Sigmoid colon (tissue), 4 donors: ENCODE results near the gene CDK5.

Source experiments
- EP300 ChIP-seq, 4 donors: sonication (generic); formaldehyde crosslinking; IDR thresholded peaks; one replicate each; pipeline ENCODE4 v1.6.1; 2017; ENCODE audit warnings: antibody characterized with exemption in 4 of 4
- POLR2A ChIP-seq, 2 donors: fragments of 450-650 bp; IDR thresholded peaks; one replicate each; pipeline ENCODE4 v1.6.1; 2016; ENCODE audit warnings: antibody characterized with exemption in 2 of 2, mild to moderate bottlenecking in 2 of 2, moderate library complexity in 2 of 2
- POLR2AphosphoS5 ChIP-seq, 4 donors: sonication (generic); formaldehyde crosslinking; IDR thresholded peaks; one replicate each; pipeline ENCODE4 v1.6.1; 2017; ENCODE audit warnings: antibody characterized with exemption in 4 of 4
- TF ChIP-seq, protein P1 (sequence below), 4 experiments: fragments of 450-650 bp in 3 of 4; fragments of 200-600 bp in 1 of 4; IDR thresholded peaks; one replicate each; pipeline ENCODE4 v1.5.1; 2016 to 2019; ENCODE audit warnings: antibody characterized with exemption in 4 of 4, mild to moderate bottlenecking in 3 of 4, moderate library complexity in 2 of 4

DNA sequence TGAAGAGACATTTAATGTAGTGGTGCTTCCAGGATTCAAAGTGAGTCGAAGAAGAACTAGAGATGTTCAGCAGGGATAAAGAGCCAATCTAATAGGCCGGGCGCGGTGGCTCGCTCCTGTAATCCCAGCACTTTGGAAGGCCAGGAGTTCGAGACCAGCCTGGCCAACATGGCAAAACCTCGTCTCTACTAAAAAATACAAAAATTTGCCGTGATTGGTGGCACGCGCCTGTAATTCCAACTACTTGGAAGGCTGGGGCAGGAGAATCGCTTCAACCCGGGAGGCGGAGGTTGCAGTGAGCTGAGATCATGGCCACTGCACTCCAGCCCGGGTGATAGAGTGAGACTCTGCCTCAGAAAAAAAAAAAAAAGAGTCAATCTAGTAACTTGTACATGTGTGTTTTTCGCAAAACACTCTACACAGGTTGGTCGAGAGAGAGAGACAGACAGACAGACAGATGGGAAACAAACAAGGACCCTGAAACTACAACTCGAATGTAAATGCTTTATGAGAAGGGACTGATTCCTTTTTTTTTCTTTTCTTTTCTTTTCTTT is 28.7 kb downstream of the CDK5 start:
- TF ChIP-seq, protein P1, sequence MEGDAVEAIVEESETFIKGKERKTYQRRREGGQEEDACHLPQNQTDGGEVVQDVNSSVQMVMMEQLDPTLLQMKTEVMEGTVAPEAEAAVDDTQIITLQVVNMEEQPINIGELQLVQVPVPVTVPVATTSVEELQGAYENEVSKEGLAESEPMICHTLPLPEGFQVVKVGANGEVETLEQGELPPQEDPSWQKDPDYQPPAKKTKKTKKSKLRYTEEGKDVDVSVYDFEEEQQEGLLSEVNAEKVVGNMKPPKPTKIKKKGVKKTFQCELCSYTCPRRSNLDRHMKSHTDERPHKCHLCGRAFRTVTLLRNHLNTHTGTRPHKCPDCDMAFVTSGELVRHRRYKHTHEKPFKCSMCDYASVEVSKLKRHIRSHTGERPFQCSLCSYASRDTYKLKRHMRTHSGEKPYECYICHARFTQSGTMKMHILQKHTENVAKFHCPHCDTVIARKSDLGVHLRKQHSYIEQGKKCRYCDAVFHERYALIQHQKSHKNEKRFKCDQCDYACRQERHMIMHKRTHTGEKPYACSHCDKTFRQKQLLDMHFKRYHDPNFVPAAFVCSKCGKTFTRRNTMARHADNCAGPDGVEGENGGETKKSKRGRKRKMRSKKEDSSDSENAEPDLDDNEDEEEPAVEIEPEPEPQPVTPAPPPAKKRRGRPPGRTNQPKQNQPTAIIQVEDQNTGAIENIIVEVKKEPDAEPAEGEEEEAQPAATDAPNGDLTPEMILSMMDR (IDR thresholded peaks at IDR 0.05) = no peak
- TF ChIP-seq POLR2AphosphoS5 (IDR thresholded peaks at IDR 0.05) = no peak
- TF ChIP-seq EP300 (IDR thresholded peaks at IDR 0.05) = no peak
- TF ChIP-seq POLR2A (IDR thresholded peaks at IDR 0.05) = no peak
